SKM-1 treated with dmso at 0.1 percent for 144 hours (cell line): ENCODE data around the gene METTL17.
"Not testable (repeated sequence)": the region's sequence is repeated elsewhere in the genome, so short reads cannot be mapped to it uniquely, and the experiment has no call there.

Experiments
- DNase-seq: peaks from one replicate; lab custom pipeline; 2025; ENCODE audit not compliant: unreplicated experiment; lab: John Stamatoyannopoulos, UW

The METTL17 gene

GRCh38 chr14:20989787-20990600 is at the start of gene METTL17:
METTL17 (plus strand) TSS chr14:20989980; CDS start chr14:20990003, 23 bp downstream.
- peak; percentile 76 for DNase-seq

- peak; percentile 28 for DNase-seq
Measured at GRCh38 chr14:20945146-20945545, 44.6 kb upstream of the METTL17 start.

- DNase-seq = not testable (repeated sequence)
Measured at GRCh38 chr14:20946707-20947106, 43.1 kb upstream of the METTL17 start.

- DNase-seq = peak; percentile 58
Measured at GRCh38 chr14:20954736-20955537, 34.8 kb upstream of the METTL17 start, which contains the start of gene RNASE2. RNASE2 (plus strand) TSS chr14:20955487; CDS start chr14:20955772, 285 bp downstream.

- peak; percentile 79 for DNase-seq
Measured at GRCh38 chr14:20955538-20955873, 34.3 kb upstream of the METTL17 start.

GRCh38 chr14:20956376-20956976 is 33.3 kb upstream of the METTL17 start:
- DNase-seq = no peak

GRCh38 chr14:20958946-20959345 is 30.8 kb upstream of the METTL17 start:
- not testable (repeated sequence) for DNase-seq

- no peak for DNase-seq
Measured at GRCh38 chr14:20969336-20969735, 20.4 kb upstream of the METTL17 start.

GRCh38 chr14:20970647-20970982 is 19.2 kb upstream of the METTL17 start:
- no peak for DNase-seq

GRCh38 chr14:20970983-20971704 is 18.6 kb upstream of the METTL17 start:
- DNase-seq = peak; percentile 55

- DNase-seq = no peak
Measured at GRCh38 chr14:20971705-20972021, 18.1 kb upstream of the METTL17 start.

- no peak for DNase-seq
Measured at GRCh38 chr14:20973501-20973900, 16.3 kb upstream of the METTL17 start.

- no peak for DNase-seq
Measured at GRCh38 chr14:20976291-20976690, 13.5 kb upstream of the METTL17 start.

- DNase-seq = no peak
Measured at GRCh38 chr14:20978687-20979086, 11.1 kb upstream of the METTL17 start.

GRCh38 chr14:20980906-20981305 is 8.9 kb upstream of the METTL17 start:
- DNase-seq = no peak

GRCh38 chr14:20982646-20983369 is 7.0 kb upstream of the METTL17 start:
- DNase-seq = no peak

- DNase-seq = peak; percentile 40
Measured at GRCh38 chr14:20985650-20986049, 4.1 kb upstream of the METTL17 start.

GRCh38 chr14:20986811-20987210 is 3.0 kb upstream of the METTL17 start:
- DNase-seq = no peak

GRCh38 chr14:20988717-20989470 is 886 bp upstream of the METTL17 start:
- DNase-seq = peak; percentile 36

GRCh38 chr14:20989471-20989786 is 351 bp upstream of the METTL17 start:
- DNase-seq = no peak
